CD4-positive, alpha-beta T cell treated with Interleukin-10 for 1 hour (primary cell): Measurements from ENCODE around the gene PPP1R13L.
"Not testable (repeated sequence)": the region's sequence is repeated elsewhere in the genome, so short reads cannot be mapped to it uniquely, and the experiment has no call there.

ENCODE experiments used
- DNase-seq: peaks from one replicate; pipeline ENCODE4 v3.0.0-alpha.2; 2020

The PPP1R13L gene

GRCh38 chr19:45340899-45341453 is 63.9 kb downstream of the PPP1R13L start:
- DNase-seq: no peak

- DNase-seq: peak; percentile 40
These were observed 64.5 kb downstream of the PPP1R13L start, which contains the start of gene KLC3 for GRCh38 chr19:45340232-45340898. KLC3 (plus strand) TSS chr19:45340750; CDS start chr19:45345542, 4,792 bp downstream.

- no peak for DNase-seq
These were observed 65.2 kb downstream of the PPP1R13L start for GRCh38 chr19:45339629-45340028.

DNA sequence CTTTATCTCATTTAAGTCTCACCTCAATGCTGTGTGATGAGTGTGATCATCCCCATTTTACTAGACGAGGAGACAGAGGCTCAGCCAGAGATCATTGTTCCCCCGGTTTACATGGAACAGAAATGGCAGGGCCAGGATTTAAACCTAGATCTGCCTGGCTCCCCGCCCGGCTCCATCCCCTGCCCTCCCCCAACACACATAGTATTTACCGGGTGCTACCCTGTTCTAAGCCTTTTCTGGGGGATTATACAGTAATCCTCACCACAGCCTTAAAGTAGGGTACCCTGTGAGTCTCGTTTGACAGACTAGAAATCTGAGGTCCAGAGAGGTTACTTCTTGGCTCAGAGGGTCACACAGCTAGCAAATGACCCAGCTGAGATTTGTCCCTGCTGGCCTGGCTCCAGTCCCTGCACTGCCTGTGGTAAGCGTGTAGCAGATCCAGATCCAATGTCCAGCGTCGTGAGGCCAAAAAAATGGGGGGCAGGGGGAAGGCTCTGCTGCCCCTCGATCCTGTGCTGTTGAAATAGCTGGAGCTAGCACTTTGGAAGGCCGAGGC is 68.1 kb downstream of the PPP1R13L start:
- no peak for DNase-seq

- not testable (repeated sequence) for DNase-seq
These were observed 70.0 kb downstream of the PPP1R13L start for GRCh38 chr19:45334881-45335280.

DNA sequence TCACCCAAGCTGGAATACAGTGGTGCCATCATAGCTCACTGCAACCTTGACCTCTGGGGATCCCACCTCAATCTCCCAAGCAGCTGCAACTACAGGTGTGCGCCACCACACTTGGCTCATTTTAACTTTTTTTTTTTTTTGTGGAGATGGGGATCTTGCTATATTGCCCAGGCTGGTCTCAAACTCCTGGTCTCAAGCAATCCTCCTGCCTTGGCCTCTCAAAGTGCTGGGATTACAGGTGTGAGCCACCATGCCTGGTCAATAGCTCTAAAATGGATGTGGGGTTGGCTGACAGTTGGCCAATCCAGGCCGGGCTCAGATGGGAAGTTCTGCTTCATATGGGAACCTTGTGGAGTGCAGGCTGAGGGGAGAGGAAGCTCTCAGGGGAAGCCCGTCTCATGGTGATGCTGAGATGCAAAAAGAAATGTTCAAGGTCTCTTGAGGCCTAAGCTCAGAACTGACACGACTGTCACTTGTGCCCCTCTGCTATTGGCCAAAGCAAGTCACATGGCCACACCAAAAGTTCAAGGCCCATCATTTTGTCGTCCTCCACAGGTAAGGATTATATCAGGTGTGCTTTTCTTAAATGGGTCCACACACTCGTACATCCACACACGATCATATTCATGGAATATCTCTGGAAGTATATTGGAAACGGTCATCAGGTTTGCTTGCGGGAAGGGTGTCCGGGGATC is 71.1 kb downstream of the PPP1R13L start:
- no peak for DNase-seq

GRCh38 chr19:45331411-45331810 is 73.5 kb downstream of the PPP1R13L start:
- no peak for DNase-seq
